Stomach (tissue), 9 donors: ENCODE data around the gene UBE3D. TPM values are rescaled to one million over a fixed set of nuclear protein-coding genes. Genes with fewer than 3 reads are reported as not detected.

Experiments
- DNase-seq, 2 donors: peaks; one replicate each; pipeline versions ENCODE4 v3.0.0 to v3.0.0-alpha.2; 2013 to 2019
- H3K27ac ChIP-seq, 5 donors: fragments of 200-600 bp in 4 of 5; sonication (generic) in 4 of 5; one replicate each; pipeline ENCODE4 v1.5.1; 2013 to 2019; ENCODE audit warnings: mild to moderate bottlenecking in 1 of 5, moderate library complexity in 1 of 5
- H3K27me3 ChIP-seq, 3 donors: fragments of 200-600 bp; sonication (generic); one replicate each; pipeline ENCODE4 v1.5.1; 2017 to 2019; ENCODE audit warnings: mixed run types in 1 of 3
- H3K36me3 ChIP-seq, 4 donors: fragments of 200-600 bp; sonication (generic); 1 replicate in 3 of 4; 2 replicates in 1 of 4; pipeline ENCODE4 v1.5.1; 2016 to 2019
- H3K4me1 ChIP-seq, 4 donors: fragments of 200-600 bp; sonication (generic); one replicate each; pipeline ENCODE4 v1.5.1; 2016 to 2019
- H3K4me3 ChIP-seq, 4 donors: fragments of 200-600 bp; sonication (generic) in 3 of 4; one replicate each; pipeline ENCODE4 v1.5.1; 2016 to 2019; ENCODE audit warnings: mild to moderate bottlenecking in 1 of 4
- H3K9me3 ChIP-seq, 4 donors: fragments of 200-600 bp; sonication (generic); one replicate each; pipeline ENCODE4 v1.5.1; 2016 to 2019
- EP300 ChIP-seq: sonication (generic); formaldehyde crosslinking; IDR thresholded peaks from one replicate; pipeline ENCODE4 v1.6.1; 2017; ENCODE audit warnings: antibody characterized with exemption
- POLR2A ChIP-seq, 4 donors: fragments of 450-650 bp; IDR thresholded peaks; one replicate each; pipeline ENCODE4 v1.6.1; 2016; ENCODE audit warnings: antibody characterized with exemption in 4 of 4, control low read depth in 2 of 4, mild to moderate bottlenecking in 1 of 4, moderate library complexity in 1 of 4
- POLR2AphosphoS5 ChIP-seq, 3 donors: sonication (generic); formaldehyde crosslinking; IDR thresholded peaks; one replicate each; pipeline ENCODE4 v1.6.1; 2016; ENCODE audit warnings: antibody characterized with exemption in 3 of 3
- WGBS, 5 donors: extraction: QIAGEN DNeasy Blood & Tissue Kit in 3 of 5; methylation state at CpG; one replicate each; pipeline versions ENCODE4 v1.1.5 to v1.1.7; 2013 to 2018; 5-methylcytosine and 5-hydroxymethylcytosine counted together
- intact Hi-C: fragments of 100-400 bp; cut with DNase I; formaldehyde crosslinking; loops from one replicate; pipeline ENCODE4 v1.15.1; 2023; ENCODE audit warnings: low total_unique reads
- polyA plus RNA-seq, 3 donors: library from polyadenylated mRNA; stranded (reverse); fragments of 200-250 nt; gene quantifications; one replicate each; pipeline ENCODE4 v1.2.3, GENCODE V29; 2013
- total RNA-seq, 5 donors: library from RNA; depleted of rRNA; stranded (reverse); fragments of >200 nt; gene quantifications; one replicate each; pipeline versions ENCODE4 v1.1.0 to v1.2.3, GENCODE V29; 2014 to 2016
- TF ChIP-seq, protein P1 (sequence below), 7 experiments: fragments of 450-650 bp in 4 of 7; fragments of 200-600 bp in 3 of 7; sonication (generic) in 3 of 7; IDR thresholded peaks; one replicate each; pipeline ENCODE4 v1.5.1; 2016 to 2019; ENCODE audit warnings: antibody characterized with exemption in 7 of 7, control low read depth in 2 of 7, mild to moderate bottlenecking in 1 of 7
- donor health status: healthy with polysubstance abuse.
- donor health status: Bipolar disorder and iron deficiency.
- donor health status: healthy.

UBE3D gene
- total and polyA plus RNA-seq, 8 donors, result 1.5 to 33.3 (median 11.8) TPM

DNA sequence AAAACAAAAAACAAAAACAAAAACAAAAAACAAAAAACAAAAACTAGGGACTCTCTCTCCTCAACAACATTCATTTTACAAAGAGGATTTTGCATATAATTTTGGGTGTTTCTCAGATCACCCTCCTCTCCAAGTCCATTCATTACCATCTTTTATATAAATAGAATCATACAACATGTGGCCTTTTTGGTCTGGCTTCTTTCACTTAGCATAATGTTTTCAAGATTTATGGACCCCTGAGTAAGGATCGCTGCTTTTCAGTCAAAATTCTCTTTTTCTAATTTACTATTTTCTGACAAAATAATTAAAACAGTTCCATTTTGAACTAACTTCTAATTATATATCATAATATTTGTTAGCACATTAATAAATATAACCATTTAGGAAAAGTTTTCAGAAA lies 94.8 kb downstream of the UBE3D start:
- no peak for TF ChIP-seq POLR2AphosphoS5 (IDR thresholded peaks at IDR 0.05)
- TF ChIP-seq, protein P1, sequence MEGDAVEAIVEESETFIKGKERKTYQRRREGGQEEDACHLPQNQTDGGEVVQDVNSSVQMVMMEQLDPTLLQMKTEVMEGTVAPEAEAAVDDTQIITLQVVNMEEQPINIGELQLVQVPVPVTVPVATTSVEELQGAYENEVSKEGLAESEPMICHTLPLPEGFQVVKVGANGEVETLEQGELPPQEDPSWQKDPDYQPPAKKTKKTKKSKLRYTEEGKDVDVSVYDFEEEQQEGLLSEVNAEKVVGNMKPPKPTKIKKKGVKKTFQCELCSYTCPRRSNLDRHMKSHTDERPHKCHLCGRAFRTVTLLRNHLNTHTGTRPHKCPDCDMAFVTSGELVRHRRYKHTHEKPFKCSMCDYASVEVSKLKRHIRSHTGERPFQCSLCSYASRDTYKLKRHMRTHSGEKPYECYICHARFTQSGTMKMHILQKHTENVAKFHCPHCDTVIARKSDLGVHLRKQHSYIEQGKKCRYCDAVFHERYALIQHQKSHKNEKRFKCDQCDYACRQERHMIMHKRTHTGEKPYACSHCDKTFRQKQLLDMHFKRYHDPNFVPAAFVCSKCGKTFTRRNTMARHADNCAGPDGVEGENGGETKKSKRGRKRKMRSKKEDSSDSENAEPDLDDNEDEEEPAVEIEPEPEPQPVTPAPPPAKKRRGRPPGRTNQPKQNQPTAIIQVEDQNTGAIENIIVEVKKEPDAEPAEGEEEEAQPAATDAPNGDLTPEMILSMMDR (IDR thresholded peaks at IDR 0.05), result no peak
- no peak for TF ChIP-seq EP300
- no peak for TF ChIP-seq POLR2A (IDR thresholded peaks at IDR 0.05)
- H3K27me3 ChIP-seq, result no peaks in the 10 kb centered on the region
- no peaks in the 10 kb centered on the region for H3K4me1 ChIP-seq
- no peaks in the 10 kb centered on the region for H3K36me3 ChIP-seq
- WGBS, 5 donors, result 88 to 95% (median 93%) methylated on average over 1 of the region's 1 CpG
- intact Hi-C loops, result no loop called here
- no peaks in the 10 kb centered on the region for H3K9me3 ChIP-seq
- H3K27ac ChIP-seq, result no peak overlapping the region
- H3K4me3 ChIP-seq, result no peak overlapping the region
- no peak for DNase-seq

- H3K9me3 ChIP-seq, result no peaks in the 10 kb centered on the region
- no peaks in the 10 kb centered on the region for H3K27me3 ChIP-seq
- no peak for TF ChIP-seq EP300
- TF ChIP-seq, protein P1 (IDR thresholded peaks at IDR 0.05), result no peak
- TF ChIP-seq POLR2AphosphoS5 (IDR thresholded peaks at IDR 0.05), result no peak
- no peak for TF ChIP-seq POLR2A (IDR thresholded peaks at IDR 0.05)
- no peak for DNase-seq
- no peaks in the 10 kb centered on the region for H3K36me3 ChIP-seq
- H3K4me1 ChIP-seq, result no peaks in the 10 kb centered on the region
- H3K27ac ChIP-seq, result no peak overlapping the region
- intact Hi-C loops, result no loop called here
- WGBS, 5 donors, result 93 to 98% (median 95%) methylated on average over 2 of the region's 2 CpGs
- no peak overlapping the region for H3K4me3 ChIP-seq
Observed at GRCh38 chr6:82968708-82969107, 96.9 kb downstream of the UBE3D start.

DNA sequence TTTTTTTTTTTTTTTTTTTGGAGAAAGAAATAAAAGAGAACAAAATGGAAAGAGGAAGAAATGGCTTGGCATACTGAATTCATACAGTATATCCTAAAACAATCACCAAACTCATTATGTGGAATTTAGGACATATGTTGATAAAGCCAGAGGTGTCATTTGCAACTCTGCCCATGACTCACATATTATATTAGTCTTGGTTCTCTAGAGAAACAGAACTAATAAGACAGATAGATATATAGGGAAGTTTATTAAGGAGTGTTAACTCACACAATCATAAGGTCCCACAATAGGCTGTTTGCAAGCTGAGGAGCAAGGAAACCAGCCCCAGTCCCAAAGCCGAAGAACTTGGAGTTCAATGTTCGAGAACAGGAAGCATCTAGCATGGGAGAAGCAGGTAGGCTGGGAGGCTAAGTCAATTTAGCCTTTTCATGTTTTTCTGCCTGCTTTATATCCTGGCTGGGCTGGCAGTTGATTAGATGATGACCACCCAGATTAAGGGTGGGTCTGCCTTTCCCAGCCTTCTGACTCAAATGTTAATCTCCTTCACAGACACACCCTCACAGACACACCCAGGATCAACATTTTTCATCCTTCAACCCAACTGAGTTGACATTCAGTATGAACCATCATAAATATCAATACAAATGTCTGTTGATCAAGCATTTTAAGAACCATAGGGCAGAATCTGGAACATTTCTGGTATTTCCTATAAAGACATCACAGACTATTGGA lies 102.3 kb downstream of the UBE3D start:
- 91 to 100% (median 99%) methylated on average over 2 of the region's 2 CpGs for WGBS, 5 donors
- Histone ChIP-seq H3K27me3 (no peaks in the 10 kb centered on the region), H3K4me1 (no peaks in the 10 kb centered on the region), H3K4me3 (no peak overlapping the region), H3K27ac (no peak overlapping the region), H3K9me3 (no peaks in the 10 kb centered on the region), H3K36me3 (no peaks in the 10 kb centered on the region)
- TF ChIP-seq POLR2AphosphoS5 (IDR thresholded peaks at IDR 0.05) (no peak), EP300 (no peak), POLR2A (IDR thresholded peaks at IDR 0.05) (no peak)
- TF ChIP-seq, protein P1 (IDR thresholded peaks at IDR 0.05), result no peak
- DNase-seq, result no peak
- intact Hi-C loops, result no loop called here

GRCh38 chr6:82959385-82959941 lies 106.2 kb downstream of the UBE3D start:
- no peaks in the 10 kb centered on the region for H3K4me1 ChIP-seq
- no peak overlapping the region for H3K4me3 ChIP-seq
- no peaks in the 10 kb centered on the region for H3K27me3 ChIP-seq
- H3K27ac ChIP-seq, result no peak overlapping the region
- intact Hi-C loops, result no loop called here
- H3K9me3 ChIP-seq, result no peaks in the 10 kb centered on the region
- DNase-seq, result no peak
- WGBS, 5 donors, result 80 to 95% (median 88%) methylated on average over 4 of the region's 4 CpGs
- peaks cover 0 to 17% (median 5%) of the 10 kb centered on the region in 4 donors for H3K36me3 ChIP-seq
- TF ChIP-seq, protein P1 (IDR thresholded peaks at IDR 0.05), result no peak
- TF ChIP-seq POLR2A (IDR thresholded peaks at IDR 0.05) (no peak), EP300 (no peak), POLR2AphosphoS5 (IDR thresholded peaks at IDR 0.05) (no peak)
